IPS DF 6.9 (cell line): ENCODE data around the gene TMEM106A.
"Not testable (repeated sequence)": the region's sequence is repeated elsewhere in the genome, so short reads cannot be mapped to it uniquely, and the experiment has no call there.

Source experiments
- DNase-seq: peaks from one replicate; pipeline ENCODE4 v3.0.0-alpha.2; 2013; ENCODE audit warnings: low read depth, low spot score
- H3K27ac ChIP-seq: one replicate; pipeline ENCODE4 v1.5.1; 2013; ENCODE audit warnings: low read length, control low read depth
- H3K27me3 ChIP-seq: 2 replicates; pipeline ENCODE4 v1.6.1; 2013; ENCODE audit warnings: mild to moderate bottlenecking, low read length; ENCODE audit not compliant: control insufficient read depth, insufficient read depth
- H3K36me3 ChIP-seq: 2 replicates; pipeline ENCODE4 v1.6.1; 2013; ENCODE audit warnings: low read length; ENCODE audit not compliant: control insufficient read depth, insufficient read depth
- H3K4me1 ChIP-seq: 2 replicates; pipeline ENCODE4 v1.6.1; 2013; ENCODE audit warnings: low read length; ENCODE audit not compliant: control insufficient read depth, insufficient read depth
- H3K4me3 ChIP-seq: 2 replicates; pipeline ENCODE4 v1.5.1; 2013; ENCODE audit warnings: mild to moderate bottlenecking, low read length
- H3K9me3 ChIP-seq: 2 replicates; pipeline ENCODE4 v1.6.1; 2013; ENCODE audit warnings: low read length, inconsistent platforms; ENCODE audit not compliant: control insufficient read depth, insufficient read depth
- WGBS: extraction: QIAGEN DNeasy Blood & Tissue Kit; methylation state at CpG from one replicate; pipeline ENCODE4 v1.1.7; 2013; ENCODE audit warnings: mixed read lengths, missing lambda C conversion rate; ENCODE audit not compliant: insufficient read length, insufficient coverage; 5-methylcytosine and 5-hydroxymethylcytosine counted together

TMEM106A gene

GRCh38 chr17:43216369-43216761 lies 4.7 kb downstream of the TMEM106A start:
- H3K27ac ChIP-seq = no peak overlapping the region
- H3K4me1 ChIP-seq = peaks cover 3% of the 10 kb centered on the region; the same call in 1 of the 2 replicates
- no peak for DNase-seq
- no peak overlapping the region for H3K4me3 ChIP-seq
- H3K27me3 ChIP-seq = no peaks in the 10 kb centered on the region
- no CpG with 5 or more reads among the region's 4 CpGs for WGBS
- no peaks in the 10 kb centered on the region for H3K9me3 ChIP-seq
- no peaks in the 10 kb centered on the region for H3K36me3 ChIP-seq

DNA sequence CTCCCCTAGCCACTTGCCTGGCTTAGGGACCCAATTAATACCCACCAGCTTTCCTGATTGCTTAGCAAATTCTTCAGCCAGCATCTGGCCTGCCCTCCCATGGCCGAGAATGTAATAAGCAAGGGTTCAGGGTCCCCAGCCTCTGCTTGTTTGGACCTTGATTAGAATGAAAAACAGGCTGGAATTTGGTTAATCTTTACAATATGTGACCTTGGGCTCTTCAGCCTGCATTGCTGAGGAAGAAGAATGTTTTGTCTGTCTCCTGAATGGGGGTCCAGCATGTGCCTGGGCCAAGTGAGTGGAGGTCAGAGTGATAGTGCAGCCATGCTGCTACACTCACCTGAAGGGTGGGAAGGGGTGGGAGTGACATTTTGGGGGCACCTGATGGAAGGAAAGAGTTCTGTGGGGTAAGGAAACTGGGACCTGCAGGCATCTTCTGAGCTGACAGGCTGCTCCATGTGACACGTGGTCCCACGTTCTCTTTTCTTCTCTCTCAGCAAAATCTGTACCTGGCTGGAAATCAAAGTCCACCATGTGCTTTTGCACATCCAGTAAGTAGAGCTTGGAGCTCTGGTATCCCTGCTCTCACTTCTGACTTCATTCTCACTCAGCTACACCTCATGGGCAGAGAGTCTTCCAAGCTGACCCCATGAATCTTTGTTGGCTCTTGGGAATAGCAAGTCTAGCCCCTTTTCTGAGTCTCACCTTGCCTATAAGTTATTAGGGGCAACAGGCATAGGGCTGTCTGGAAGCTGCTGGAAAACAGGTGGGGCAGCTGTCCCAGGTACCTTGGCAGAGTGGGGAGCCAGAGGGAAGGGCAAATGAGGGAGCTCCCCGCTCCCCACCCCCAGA lies 5.3 kb downstream of the TMEM106A start:
- H3K27me3 ChIP-seq = no peaks in the 10 kb centered on the region
- no peak overlapping the region for H3K4me3 ChIP-seq
- H3K27ac ChIP-seq = no peak overlapping the region
- WGBS = no CpG with 5 or more reads among the region's 4 CpGs
- no peak for DNase-seq
- no peaks in the 10 kb centered on the region for H3K36me3 ChIP-seq
- H3K4me1 ChIP-seq = peaks cover 3% of the 10 kb centered on the region; the same call in 1 of the 2 replicates
- H3K9me3 ChIP-seq = no peaks in the 10 kb centered on the region

- H3K36me3 ChIP-seq = no peaks in the 10 kb centered on the region
- H3K27ac ChIP-seq = no peak overlapping the region
- H3K4me1 ChIP-seq = peaks cover 3% of the 10 kb centered on the region; the same call in 1 of the 2 replicates
- no peak for DNase-seq
- WGBS = no CpG with 5 or more reads among the region's 2 CpGs
- H3K4me3 ChIP-seq = no peak overlapping the region
- H3K27me3 ChIP-seq = no peaks in the 10 kb centered on the region
- H3K9me3 ChIP-seq = no peaks in the 10 kb centered on the region
Measured at GRCh38 chr17:43217614-43218087, 6.0 kb downstream of the TMEM106A start.

DNA sequence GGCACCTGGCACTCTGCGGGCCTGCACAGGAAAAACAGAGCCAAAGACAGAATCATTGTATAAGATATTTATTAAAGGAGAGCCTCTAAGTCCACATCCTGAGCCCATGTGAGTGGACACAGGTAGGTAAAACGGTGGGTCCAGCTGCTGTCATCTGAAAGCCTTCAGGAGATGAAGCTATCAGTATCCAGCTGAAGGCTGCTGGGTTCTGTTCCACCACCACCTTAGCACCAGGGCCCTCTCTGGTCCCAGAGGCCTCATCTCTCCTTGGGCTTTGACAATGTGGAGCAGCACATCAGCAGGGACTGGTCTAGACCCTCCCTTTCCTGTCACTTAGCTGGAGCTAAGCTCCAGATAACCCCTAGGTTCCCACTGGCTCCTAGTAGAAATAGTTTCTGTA lies 7.3 kb downstream of the TMEM106A start:
- Histone ChIP-seq H3K9me3 (no peaks in the 10 kb centered on the region), H3K27ac (no peak overlapping the region), H3K4me1 (no peaks in the 10 kb centered on the region), H3K36me3 (no peaks in the 10 kb centered on the region), H3K4me3 (no peak overlapping the region), H3K27me3 (no peaks in the 10 kb centered on the region)
- WGBS = no CpG with 5 or more reads among the region's 2 CpGs
- no peak for DNase-seq

DNA sequence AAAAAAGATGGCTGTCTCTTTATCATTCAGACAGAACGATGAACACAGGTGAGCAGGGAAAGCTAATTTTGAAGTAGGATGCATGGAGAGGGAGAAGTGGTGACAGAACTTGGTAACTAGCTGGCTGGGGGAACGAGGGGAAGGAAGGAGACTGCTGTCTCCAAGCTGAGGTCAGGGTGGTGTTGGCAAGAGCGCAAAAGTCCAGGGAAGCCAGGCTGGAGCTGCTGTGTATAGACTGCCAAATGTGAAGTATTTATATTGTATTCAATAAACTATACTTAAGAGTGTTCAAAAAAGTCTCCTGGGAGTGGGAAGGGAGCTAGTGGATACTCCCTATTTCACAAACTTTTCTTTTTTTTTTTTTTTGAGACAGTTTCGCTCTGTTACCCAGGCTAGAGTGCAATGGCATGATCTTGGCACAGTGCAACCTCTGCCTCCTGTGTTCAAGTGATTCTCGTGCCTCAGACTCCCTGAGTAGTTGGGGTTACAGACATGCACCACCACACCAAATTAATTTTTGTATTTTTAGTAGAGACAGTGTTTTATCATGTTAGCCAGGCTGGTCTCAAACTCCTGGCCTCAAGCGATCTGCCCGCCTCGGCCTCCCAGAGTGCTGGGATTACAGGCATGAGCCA lies 8.2 kb downstream of the TMEM106A start:
- Histone ChIP-seq H3K4me1 (no peaks in the 10 kb centered on the region), H3K36me3 (no peaks in the 10 kb centered on the region), H3K27ac (no peak overlapping the region), H3K4me3 (no peak overlapping the region), H3K9me3 (no peaks in the 10 kb centered on the region), H3K27me3 (no peaks in the 10 kb centered on the region)
- DNase-seq = no peak
- WGBS = no CpG with 5 or more reads among the region's 8 CpGs

DNA sequence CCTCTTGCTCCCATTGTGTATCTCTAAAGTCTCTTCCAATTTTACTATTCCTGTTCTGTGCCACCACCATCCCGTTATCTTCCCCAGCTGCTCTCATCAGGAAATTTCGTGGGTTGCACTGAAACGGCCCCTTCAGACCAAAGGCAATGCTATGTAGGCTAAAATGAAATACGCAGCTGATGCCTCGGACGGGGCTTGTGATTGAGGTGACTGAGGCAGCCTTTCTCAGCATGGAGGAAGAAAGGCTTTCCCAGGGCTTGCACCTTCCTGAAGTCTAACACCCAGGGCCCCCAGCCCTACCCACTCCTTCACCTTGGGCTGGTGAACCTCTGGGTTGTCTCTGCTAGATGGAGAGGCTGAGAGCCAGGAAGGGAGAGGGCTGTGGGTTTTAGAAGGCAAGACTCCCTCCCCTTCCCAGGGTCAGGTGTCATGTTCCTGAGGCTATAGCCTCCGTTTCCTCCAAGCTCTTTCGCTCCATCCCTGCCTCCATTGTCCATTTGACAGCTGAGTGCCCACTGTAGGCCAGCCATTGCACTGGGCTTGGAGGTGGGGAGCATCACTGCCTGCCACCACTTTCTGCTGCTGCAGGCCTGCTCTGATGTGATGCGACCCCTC lies 8.9 kb downstream of the TMEM106A start:
- H3K27me3 ChIP-seq = no peaks in the 10 kb centered on the region
- H3K4me3 ChIP-seq = no peak overlapping the region
- H3K9me3 ChIP-seq = no peaks in the 10 kb centered on the region
- DNase-seq = no peak
- no peak overlapping the region for H3K27ac ChIP-seq
- H3K4me1 ChIP-seq = no peaks in the 10 kb centered on the region
- H3K36me3 ChIP-seq = no peaks in the 10 kb centered on the region
- no CpG with 5 or more reads among the region's 9 CpGs for WGBS

- no peak for DNase-seq
- no peaks in the 10 kb centered on the region for H3K9me3 ChIP-seq
- no CpG with 5 or more reads among the region's 7 CpGs for WGBS
- no peaks in the 10 kb centered on the region for H3K36me3 ChIP-seq
- H3K27ac ChIP-seq = no peak overlapping the region
- no peaks in the 10 kb centered on the region for H3K4me1 ChIP-seq
- H3K4me3 ChIP-seq = no peak overlapping the region
- no peaks in the 10 kb centered on the region for H3K27me3 ChIP-seq
Measured at GRCh38 chr17:43224146-43224705, 12.6 kb downstream of the TMEM106A start.

GRCh38 chr17:43226393-43226792 lies 14.7 kb downstream of the TMEM106A start:
- no peaks in the 10 kb centered on the region for H3K4me1 ChIP-seq
- WGBS = no CpG with 5 or more reads among the region's 7 CpGs
- no peak overlapping the region for H3K27ac ChIP-seq
- H3K4me3 ChIP-seq = no peak overlapping the region
- H3K9me3 ChIP-seq = no peaks in the 10 kb centered on the region
- DNase-seq = no peak
- H3K27me3 ChIP-seq = no peaks in the 10 kb centered on the region
- no peaks in the 10 kb centered on the region for H3K36me3 ChIP-seq

- no CpG with 5 or more reads among the region's 7 CpGs for WGBS
- not testable (repeated sequence) for H3K27me3 ChIP-seq, DNase-seq
Measured at GRCh38 chr17:43228020-43228782, 16.5 kb downstream of the TMEM106A start, which contains the start of gene CCDC200. CCDC200 (minus strand) TSS chr17:43228623; CDS start chr17:43228554, 69 bp downstream.

More at GRCh38 chr17:43228020-43228782, 16.5 kb downstream of the TMEM106A start, which contains the start of gene CCDC200:
- not testable (repeated sequence) for H3K27ac ChIP-seq, H3K4me3 ChIP-seq, H3K9me3 ChIP-seq, H3K4me1 ChIP-seq, H3K36me3 ChIP-seq
